Body of pancreas (tissue), 4 donors: ENCODE measurements around the gene CNTNAP3B. TPM values are rescaled to one million over a fixed set of nuclear protein-coding genes. Genes with fewer than 3 reads are reported as not detected.
A peak's percentile ranks its signal among the peaks of the same experiment; 100 is the strongest.
"Not testable (repeated sequence)": the region's sequence is repeated elsewhere in the genome, so short reads cannot be mapped to it uniquely, and the experiment has no call there.

Experiments used
- ATAC-seq: fragments of 150-250 bp; one replicate; pipeline ENCODE4 v1.9.1; 2016
- DNase-seq, 4 donors: peaks; one replicate each; pipeline ENCODE4 v3.0.0-alpha.2; 2019
- H3K27ac ChIP-seq, 4 donors: fragments of 200-600 bp; sonication (generic); 1 replicate in 3 of 4; 2 replicates in 1 of 4; pipeline versions ENCODE4 v1.5.1 to v1.6.1; 2016 to 2019; ENCODE audit warnings: mild to moderate bottlenecking in 1 of 4, mixed read lengths in 1 of 4, moderate library complexity in 1 of 4
- H3K27me3 ChIP-seq, 2 donors: fragments of 200-600 bp; sonication (generic); one replicate each; pipeline ENCODE4 v1.6.0; 2016; ENCODE audit warnings: mild to moderate bottlenecking in 1 of 2
- H3K36me3 ChIP-seq, 2 donors: fragments of 200-600 bp; sonication (generic); replicated peaks in 1 of 2; 2 replicates each; pipeline ENCODE4 v1.5.1; 2016; ENCODE audit warnings: low read depth in 2 of 2; ENCODE audit not compliant: insufficient read depth in 1 of 2
- H3K4me1 ChIP-seq: fragments of 200-600 bp; sonication (generic); one replicate; pipeline ENCODE4 v1.6.0; 2016
- H3K4me3 ChIP-seq, 2 donors: fragments of 200-600 bp; sonication (generic); 1 replicate in 1 of 2; 2 replicates in 1 of 2; pipeline ENCODE4 v1.5.1; 2016 to 2019
- H3K9me3 ChIP-seq, 3 donors: fragments of 200-600 bp; sonication (generic); 1 replicate in 2 of 3; 2 replicates in 1 of 3; pipeline ENCODE4 v1.5.1; 2016
- WGBS, 2 donors: methylation state at CpG; one replicate each; pipeline ENCODE4 v1.1.5; 2017; 5-methylcytosine and 5-hydroxymethylcytosine counted together
- intact Hi-C: fragments of 100-400 bp; cut with DNase I; formaldehyde crosslinking; loops from one replicate; pipeline ENCODE4 v1.15.1; 2023
- total RNA-seq, 2 donors: library from RNA; depleted of rRNA; stranded (reverse); fragments of >200 nt; gene quantifications; one replicate each; pipeline ENCODE4 v1.1.0, GENCODE V29; 2016

Gene CNTNAP3B
- total RNA-seq, 2 donors from 2014 or later, result 11.2 to 34.2 TPM

- DNase-seq, result peak in 1 of 4 donors; percentile 3
- H3K4me1 ChIP-seq, ATAC-seq, H3K27ac ChIP-seq, H3K9me3 ChIP-seq, H3K4me3 ChIP-seq, H3K27me3 ChIP-seq, intact Hi-C loops, H3K36me3 ChIP-seq: not testable (repeated sequence)
- WGBS, 2 donors, result 28 to 41% methylated on average over 3 of the region's 11 CpGs
These were observed 59.0 kb downstream of the CNTNAP3B start for GRCh38 chr9:42070035-42070799.

DNA sequence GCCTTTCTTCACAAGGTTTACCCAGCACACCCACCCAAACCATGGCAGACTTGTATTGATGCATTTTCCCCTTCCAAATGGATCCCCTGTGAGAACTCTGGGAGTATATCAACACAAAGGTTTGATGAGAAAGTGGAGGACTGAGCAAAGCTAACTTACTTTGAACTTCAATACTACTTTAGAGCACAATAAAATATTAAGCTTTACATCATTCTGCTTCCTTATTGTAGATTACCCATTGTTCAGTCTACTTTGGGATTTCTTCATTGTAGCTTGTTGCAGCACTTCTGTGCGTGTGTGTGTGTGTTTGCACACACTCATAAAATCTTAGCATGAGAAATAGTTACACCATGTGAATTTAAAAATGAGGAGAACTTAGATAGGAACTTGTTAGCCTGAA, 75.4 kb downstream of the CNTNAP3B start:
- H3K9me3 ChIP-seq, H3K36me3 ChIP-seq, H3K4me3 ChIP-seq, H3K27me3 ChIP-seq, DNase-seq, H3K4me1 ChIP-seq, H3K27ac ChIP-seq, ATAC-seq, intact Hi-C loops: not testable (repeated sequence)
- WGBS, 2 donors, result 89% methylated on average over 1 of the region's 1 CpG; no CpG with 5 or more reads in 1 of the 2 donors

GRCh38 chr9:42050701-42051100, 78.5 kb downstream of the CNTNAP3B start:
- H3K36me3 ChIP-seq, H3K4me1 ChIP-seq, H3K9me3 ChIP-seq, H3K27ac ChIP-seq, DNase-seq, intact Hi-C loops, H3K4me3 ChIP-seq, H3K27me3 ChIP-seq, ATAC-seq: not testable (repeated sequence)
- WGBS, 2 donors, result no CpG with 5 or more reads among the region's 2 CpGs

GRCh38 chr9:42044422-42045010, 84.7 kb downstream of the CNTNAP3B start:
- H3K4me3 ChIP-seq, H3K27me3 ChIP-seq, H3K27ac ChIP-seq, intact Hi-C loops, DNase-seq, ATAC-seq, H3K36me3 ChIP-seq, H3K9me3 ChIP-seq, H3K4me1 ChIP-seq: not testable (repeated sequence)
- 65 to 68% methylated on average over 6 to 9 of the region's 10 CpGs for WGBS, 2 donors

GRCh38 chr9:42033541-42033940, 95.7 kb downstream of the CNTNAP3B start:
- H3K4me1 ChIP-seq, ATAC-seq, DNase-seq, H3K9me3 ChIP-seq, H3K27ac ChIP-seq, H3K4me3 ChIP-seq, H3K36me3 ChIP-seq, H3K27me3 ChIP-seq, intact Hi-C loops: not testable (repeated sequence)
- WGBS, 2 donors, result no CpG with 5 or more reads among the region's 3 CpGs

- ATAC-seq, H3K36me3 ChIP-seq, H3K4me3 ChIP-seq, H3K27me3 ChIP-seq, H3K27ac ChIP-seq, H3K9me3 ChIP-seq, H3K4me1 ChIP-seq, DNase-seq, intact Hi-C loops: not testable (repeated sequence)
These were observed 108.6 kb downstream of the CNTNAP3B start for GRCh38 chr9:42020639-42021038.

DNA sequence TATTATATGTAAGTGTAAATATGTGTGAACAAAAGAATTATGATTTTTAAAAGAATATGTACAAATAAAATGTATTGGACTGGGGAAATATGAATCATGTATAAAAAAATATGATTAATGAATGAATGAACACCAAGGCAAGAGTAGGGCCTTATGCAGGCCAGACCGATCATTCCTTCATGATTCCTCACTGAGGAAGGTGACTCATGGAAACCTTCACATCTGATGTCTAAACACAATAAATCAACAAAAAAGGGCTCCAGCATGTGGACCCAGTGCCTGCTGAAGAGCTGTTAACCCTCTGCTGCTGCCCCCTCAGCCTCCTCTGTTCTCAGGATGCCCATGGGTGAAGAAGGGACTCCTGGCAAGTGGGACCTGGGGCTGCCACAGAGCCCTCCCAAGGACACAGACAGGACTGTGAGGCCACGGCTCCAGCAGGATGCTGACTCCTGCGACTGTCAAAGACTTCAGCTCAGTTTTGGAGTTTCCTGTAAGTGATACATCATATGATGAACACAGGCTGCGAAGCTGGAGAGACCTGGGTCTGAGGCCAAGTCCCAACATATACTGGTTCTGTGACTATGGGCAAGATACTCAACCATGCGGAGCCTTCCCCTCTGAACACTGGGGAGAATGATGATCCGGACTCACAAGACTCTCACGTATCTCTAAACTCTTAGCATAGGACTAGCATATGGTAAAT, 110.9 kb downstream of the CNTNAP3B start:
- ATAC-seq, result not testable (repeated sequence)

DNA sequence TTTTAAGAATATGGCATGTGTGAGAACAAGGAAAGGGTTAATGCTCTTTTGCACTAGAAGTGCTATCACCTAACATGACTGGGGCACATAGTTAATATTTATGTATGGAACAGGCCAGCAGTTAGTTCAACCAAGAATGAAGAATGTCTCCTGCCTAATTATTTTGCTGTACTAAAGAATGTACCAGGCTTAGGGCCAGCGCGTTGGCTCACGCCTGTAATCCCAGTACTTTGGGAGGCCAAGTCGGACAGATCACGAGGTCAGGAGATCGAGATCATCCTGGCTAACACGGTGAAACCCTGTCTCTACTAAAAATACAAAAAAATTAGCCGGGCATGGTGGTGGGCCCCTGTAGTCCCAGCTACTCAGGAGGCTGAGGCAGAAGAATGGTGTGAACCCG, 114.9 kb downstream of the CNTNAP3B start:
- DNase-seq, H3K36me3 ChIP-seq, H3K9me3 ChIP-seq, ATAC-seq, H3K4me3 ChIP-seq, intact Hi-C loops, H3K27me3 ChIP-seq, H3K27ac ChIP-seq, H3K4me1 ChIP-seq: not testable (repeated sequence)
- WGBS, 2 donors, result no CpG with 5 or more reads among the region's 9 CpGs

More for the DNA sequence above, 110.9 kb downstream of the CNTNAP3B start:
- WGBS, 2 donors, result 90% methylated on average over 7 of the region's 7 CpGs; no CpG with 5 or more reads in 1 of the 2 donors
- H3K36me3 ChIP-seq, H3K27me3 ChIP-seq, H3K4me1 ChIP-seq, intact Hi-C loops, DNase-seq, H3K4me3 ChIP-seq, H3K27ac ChIP-seq, H3K9me3 ChIP-seq: not testable (repeated sequence)

DNA sequence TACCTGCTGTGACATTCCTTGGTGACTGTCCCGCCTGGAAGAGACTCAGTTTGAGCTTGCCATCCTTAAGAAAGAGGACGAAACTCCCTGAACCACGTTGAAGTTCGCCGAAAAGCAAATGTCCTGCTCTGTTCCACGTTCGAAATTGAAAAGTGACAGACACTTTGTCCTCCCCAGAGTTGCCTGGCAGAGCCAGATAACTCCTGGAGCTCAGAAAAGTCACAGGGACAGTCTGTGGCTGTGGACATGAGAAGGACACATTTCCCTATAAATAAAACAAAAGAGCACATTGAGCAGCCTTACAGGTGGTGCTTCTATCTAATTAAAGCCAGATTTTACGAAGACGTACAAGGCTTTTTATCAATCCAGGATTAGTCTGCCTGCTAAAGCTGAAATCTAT, 137.6 kb downstream of the CNTNAP3B start:
- ATAC-seq, H3K36me3 ChIP-seq, H3K4me3 ChIP-seq, H3K27me3 ChIP-seq, intact Hi-C loops, H3K27ac ChIP-seq, DNase-seq, H3K4me1 ChIP-seq, H3K9me3 ChIP-seq: not testable (repeated sequence)
- WGBS, 2 donors, result no CpG with 5 or more reads among the region's 9 CpGs

GRCh38 chr9:41980271-41980670, 149.0 kb downstream of the CNTNAP3B start:
- H3K4me3 ChIP-seq, DNase-seq, H3K27ac ChIP-seq, H3K27me3 ChIP-seq, H3K36me3 ChIP-seq, intact Hi-C loops, H3K9me3 ChIP-seq, H3K4me1 ChIP-seq, ATAC-seq: not testable (repeated sequence)
- WGBS, 2 donors, result no CpG with 5 or more reads among the region's 2 CpGs

GRCh38 chr9:41977965-41978600, 151.1 kb downstream of the CNTNAP3B start:
- H3K27ac ChIP-seq, ATAC-seq, H3K9me3 ChIP-seq, H3K36me3 ChIP-seq, H3K4me3 ChIP-seq, intact Hi-C loops, H3K27me3 ChIP-seq, DNase-seq, H3K4me1 ChIP-seq: not testable (repeated sequence)
- no CpG with 5 or more reads among the region's 5 CpGs for WGBS, 2 donors
